Glutamatergic neuron (in vitro differentiated cells): Measurements from ENCODE around the gene DAPK1. TPM values are rescaled to one million over a fixed set of nuclear protein-coding genes. Genes with fewer than 3 reads are reported as not detected.

ENCODE experiments used
- DNase-seq: peaks from one replicate; pipeline ENCODE4 v3.0.0; 2022
- H3K27ac Mint-ChIP-seq: one replicate; pipeline ENCODE4 v1.8.0; 2020; ENCODE audit warnings: mild to moderate bottlenecking, mixed read lengths, inconsistent platforms; ENCODE audit not compliant: unreplicated experiment
- H3K27me3 Mint-ChIP-seq: one replicate; pipeline ENCODE4 v1.8.0; 2020; ENCODE audit warnings: mild to moderate bottlenecking, moderate library complexity, mixed read lengths, inconsistent platforms; ENCODE audit not compliant: unreplicated experiment
- H3K36me3 Mint-ChIP-seq: one replicate; pipeline ENCODE4 v1.8.0; 2020; ENCODE audit warnings: mild to moderate bottlenecking, mixed read lengths, inconsistent platforms; ENCODE audit not compliant: unreplicated experiment
- H3K4me1 Mint-ChIP-seq: one replicate; pipeline ENCODE4 v1.8.0; 2020; ENCODE audit warnings: mild to moderate bottlenecking, low read depth, mixed read lengths, inconsistent platforms; ENCODE audit not compliant: unreplicated experiment
- H3K4me3 Mint-ChIP-seq: one replicate; pipeline ENCODE4 v1.8.0; 2020; ENCODE audit warnings: mild to moderate bottlenecking, mixed read lengths, inconsistent platforms; ENCODE audit not compliant: unreplicated experiment
- H3K9me3 Mint-ChIP-seq: one replicate; pipeline ENCODE4 v1.8.0; 2020; ENCODE audit warnings: mild to moderate bottlenecking, moderate library complexity, mixed read lengths, inconsistent platforms; ENCODE audit not compliant: unreplicated experiment
- CTCF ChIP-seq: fragments of 200-600 bp; sonication (generic); IDR thresholded peaks from one replicate; pipeline ENCODE4 v1.5.0; 2021; ENCODE audit not compliant: partially characterized antibody, unreplicated experiment
- total RNA-seq: library from RNA; stranded (reverse); fragmentation: NEBNext Ultra II Directional; extraction: Animal tissue kit (Norgen Biotek cat#: 25700); gene quantifications from one replicate; pipeline ENCODE4 v1.2.1, GENCODE V29; 2021; ENCODE audit not compliant: unreplicated experiment

DAPK1 gene
- total RNA-seq, 1 donor from 2014 or later: 384 TPM

GRCh38 chr9:87564111-87564510 lies 66.4 kb downstream of the DAPK1 start:
- Mint-ChIP-seq H3K27ac (peak overlapping the region; percentile 39), H3K27me3 (peaks cover 8% of the 10 kb centered on the region), H3K9me3 (peaks cover 11% of the 10 kb centered on the region), H3K36me3 (no peaks in the 10 kb centered on the region), H3K4me3 (no peak overlapping the region), H3K4me1 (peaks cover 44% of the 10 kb centered on the region)
- no peak for DNase-seq
- no peak for TF ChIP-seq CTCF

GRCh38 chr9:87564791-87565241 lies 67.1 kb downstream of the DAPK1 start:
- peaks cover 8% of the 10 kb centered on the region for H3K27me3 Mint-ChIP-seq
- no peak for TF ChIP-seq CTCF

GRCh38 chr9:87567001-87567400 lies 69.3 kb downstream of the DAPK1 start:
- peaks cover 71% of the 10 kb centered on the region for H3K4me1 Mint-ChIP-seq
- H3K27ac Mint-ChIP-seq: peak overlapping the region; percentile 77
- no peaks in the 10 kb centered on the region for H3K36me3 Mint-ChIP-seq
- H3K9me3 Mint-ChIP-seq: peaks cover 10% of the 10 kb centered on the region
- DNase-seq: no peak
- H3K27me3 Mint-ChIP-seq: peaks cover 7% of the 10 kb centered on the region
- TF ChIP-seq CTCF: no peak
- peak overlapping the region; percentile 26 for H3K4me3 Mint-ChIP-seq

More at GRCh38 chr9:87564791-87565241, 67.1 kb downstream of the DAPK1 start:
- Mint-ChIP-seq H3K4me3 (no peak overlapping the region), H3K27ac (peak overlapping the region; percentile 60), H3K36me3 (no peaks in the 10 kb centered on the region), H3K4me1 (peaks cover 49% of the 10 kb centered on the region), H3K9me3 (peaks cover 12% of the 10 kb centered on the region)
- DNase-seq: no peak

- peak overlapping the region; percentile 77 for H3K27ac Mint-ChIP-seq
- H3K9me3 Mint-ChIP-seq: peaks cover 10% of the 10 kb centered on the region
- peaks cover 72% of the 10 kb centered on the region for H3K4me1 Mint-ChIP-seq
- no peak for TF ChIP-seq CTCF
- no peak for DNase-seq
- H3K36me3 Mint-ChIP-seq: no peaks in the 10 kb centered on the region
- peak overlapping the region; percentile 10 for H3K4me3 Mint-ChIP-seq
- peaks cover 4% of the 10 kb centered on the region for H3K27me3 Mint-ChIP-seq
Measured at GRCh38 chr9:87567571-87567970, 69.9 kb downstream of the DAPK1 start.

GRCh38 chr9:87567983-87568382 lies 70.3 kb downstream of the DAPK1 start:
- peak overlapping the region; percentile 77 for H3K27ac Mint-ChIP-seq
- peaks cover 10% of the 10 kb centered on the region for H3K9me3 Mint-ChIP-seq
- H3K27me3 Mint-ChIP-seq: peaks cover 4% of the 10 kb centered on the region
- no peak for DNase-seq
- H3K36me3 Mint-ChIP-seq: no peaks in the 10 kb centered on the region
- TF ChIP-seq CTCF: no peak
- peak overlapping the region; percentile 10 for H3K4me3 Mint-ChIP-seq
- peaks cover 70% of the 10 kb centered on the region for H3K4me1 Mint-ChIP-seq
